ENCODE results near the gene LRRN4CL. TPM values are rescaled to one million over a fixed set of nuclear protein-coding genes. Genes with fewer than 3 reads are reported as not detected.

The LRRN4CL gene
- total and polyA plus RNA-seq, 9 of the 15 experiments (the other 6 are each of a cell fraction or from before 2014, with no cell fraction given), result 0.03 to 0.11 (median 0.05) TPM; not detected in 4

DNA sequence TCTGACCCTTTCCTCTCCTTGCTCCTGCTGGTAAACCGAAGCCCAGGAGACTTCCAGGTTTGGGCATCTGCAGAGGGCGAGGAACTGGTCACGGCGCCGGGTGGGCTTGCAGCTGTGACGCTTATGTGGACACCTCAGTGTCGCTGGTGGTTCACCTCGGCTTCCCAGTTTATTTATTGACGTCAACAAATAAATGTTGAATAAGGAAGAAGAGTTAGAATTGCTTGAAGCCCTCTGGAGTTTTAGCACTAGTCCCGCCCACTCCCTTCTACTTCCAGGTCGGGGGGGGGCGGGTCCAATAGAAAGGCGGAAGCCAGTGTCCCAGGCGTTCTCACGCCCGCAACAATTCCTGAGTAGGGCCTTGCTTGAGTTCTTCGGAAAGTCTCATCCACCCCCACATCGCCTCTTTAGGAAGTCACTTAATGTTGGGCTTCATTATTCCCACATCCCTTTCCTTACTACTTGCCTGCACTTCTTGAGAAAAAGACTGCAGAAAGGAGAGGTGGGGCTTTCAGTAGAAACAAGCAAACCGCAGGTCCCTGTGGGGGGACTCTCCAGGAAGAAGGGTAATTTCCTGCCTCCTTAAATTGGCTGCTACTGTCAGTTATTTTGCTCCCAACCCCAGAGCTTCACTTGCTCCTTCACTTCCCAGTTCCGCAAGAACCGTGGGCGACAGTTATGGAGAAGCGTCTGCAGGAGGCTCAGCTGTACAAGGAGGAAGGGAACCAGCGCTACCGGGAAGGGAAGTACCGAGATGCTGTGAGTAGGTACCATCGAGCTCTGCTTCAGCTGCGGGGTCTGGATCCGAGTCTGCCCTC, 39.0 kb upstream of the LRRN4CL start, which contains the start of gene TTC9C (continued):
- TF ChIP-seq CHD1 (IDR thresholded peaks at IDR 0.05; ENCODE audit: low read length), result peak; percentile 57
- TF ChIP-seq PHF8 (IDR thresholded peaks at IDR 0.05; ENCODE audit: borderline replicate concordance, low read length), result peak; percentile 77; the same call in 1 of the 2 replicates
- 0 out of 2 replicates have a peak, but pooled peaks have one; percentile 18 for TF ChIP-seq FOXK1 (CRISPR knock-in tag; IDR thresholded peaks at IDR 0.05; ENCODE audit: borderline replicate concordance)
- peak; percentile 93 for TF ChIP-seq GABPB1 (CRISPR knock-in tag; IDR thresholded peaks at IDR 0.05)
- TF ChIP-seq PURB (CRISPR knock-in tag; IDR thresholded peaks at IDR 0.05; ENCODE audit: low read depth), result no peak
- TF ChIP-seq IRF1 (CRISPR knock-in tag; IDR thresholded peaks at IDR 0.05; ENCODE audit: borderline replicate concordance), result no peak
- 0 out of 2 replicates have a peak, but pooled peaks have one; percentile 33 for TF ChIP-seq SREBF1 (IDR thresholded peaks at IDR 0.05; ENCODE audit: borderline replicate concordance, low read depth, low read length)
- no peak for TF ChIP-seq TARDBP (IDR thresholded peaks at IDR 0.05)
- peak; percentile 76 for TF ChIP-seq VEZF1 (CRISPR knock-in tag; IDR thresholded peaks at IDR 0.05)
- no peak for TF ChIP-seq ZBTB7A (IDR thresholded peaks at IDR 0.05; ENCODE audit: borderline replicate concordance, control insufficient read depth, low read depth, low read length)
- TF ChIP-seq GATAD2B (IDR thresholded peaks at IDR 0.05; ENCODE audit: borderline replicate concordance), result no peak; the same call in 1 of the 2 replicates
- TF ChIP-seq ZNF518B (CRISPR knock-in tag; IDR thresholded peaks at IDR 0.05), result no peak
- peak; percentile 55; the same call in 1 of the 2 replicates for TF ChIP-seq SPI1 (IDR thresholded peaks at IDR 0.05; ENCODE audit: borderline replicate concordance, low read depth, low read length)
- TF ChIP-seq NCOA6 (IDR thresholded peaks at IDR 0.05), result no peak
- TF ChIP-seq CCAR2 (IDR thresholded peaks at IDR 0.05; ENCODE audit: low read depth, low read length), result no peak
- no peak for TF ChIP-seq ARID3A (IDR thresholded peaks at IDR 0.05; ENCODE audit: borderline replicate concordance, low read depth, low read length)
- no peak for TF ChIP-seq ZNF696 (CRISPR knock-in tag; conservative IDR thresholded peaks at IDR 0.05)
- TF ChIP-seq PHTF2 (CRISPR knock-in tag; IDR thresholded peaks at IDR 0.05), result no peak

Measured in K562 (cell line).